HFFc6 (cell line): Measurements from ENCODE around the gene PTPN14. TPM values are rescaled to one million over a fixed set of nuclear protein-coding genes. Genes with fewer than 3 reads are reported as not detected.

ENCODE experiments used
- DNase-seq: peaks from one replicate; pipeline ENCODE4 v3.0.0-alpha.2; 2018
- H3K27ac Mint-ChIP-seq: 2 replicates; pipeline ENCODE4 v1.8.0; 2020; ENCODE audit warnings: mild to moderate bottlenecking, mixed read lengths
- H3K27me3 Mint-ChIP-seq: 2 replicates; pipeline ENCODE4 v1.8.0; 2021; ENCODE audit warnings: mild to moderate bottlenecking, moderate library complexity, mixed read lengths; ENCODE audit not compliant: insufficient read depth
- H3K36me3 Mint-ChIP-seq: 2 replicates; pipeline ENCODE4 v1.8.0; 2021; ENCODE audit warnings: low read depth, mixed read lengths
- H3K4me1 Mint-ChIP-seq: 2 replicates; pipeline ENCODE4 v1.8.0; 2020; ENCODE audit warnings: low read depth, mixed read lengths
- H3K4me3 Mint-ChIP-seq: 2 replicates; pipeline ENCODE4 v1.8.0; 2020; ENCODE audit warnings: mild to moderate bottlenecking, moderate library complexity, mixed read lengths
- H3K9me3 Mint-ChIP-seq: 2 replicates; pipeline ENCODE4 v1.8.0; 2020; ENCODE audit warnings: mild to moderate bottlenecking, mixed read lengths
- CTCF ChIP-seq: fragments of 200-600 bp; sonication (generic); IDR thresholded peaks from 2 replicates; pipeline ENCODE4 v1.5.0; 2021; ENCODE audit warnings: antibody characterized with exemption, mild to moderate bottlenecking
- total RNA-seq, 6 experiments: library from RNA; stranded (reverse); fragmentation: NEBNext Ultra II Directional; extraction: Animal tissue kit (Norgen Biotek cat#: 25700); gene quantifications; 2 replicates in 1 of 6; 3 replicates in 5 of 6; pipeline ENCODE4 v1.2.3, GENCODE V29; 2021

The PTPN14 gene
- total RNA-seq, 6 experiments from 2014 or later: 93.6 to 140 (median 106) TPM

- no peak for TF ChIP-seq CTCF
- Mint-ChIP-seq H3K9me3 (no peaks in the 10 kb centered on the region), H3K4me3 (peak overlapping the region; percentile 54), H3K27me3 (no peaks in the 10 kb centered on the region), H3K36me3 (peaks cover 25% of the 10 kb centered on the region), H3K4me1 (peaks cover 87% of the 10 kb centered on the region), H3K27ac (peak overlapping the region; percentile 84)
- peak; percentile 62 for DNase-seq
Measured at GRCh38 chr1:214454569-214455396, 96.6 kb downstream of the PTPN14 start.

- peaks cover 86% of the 10 kb centered on the region for H3K4me1 Mint-ChIP-seq
- peaks cover 29% of the 10 kb centered on the region for H3K36me3 Mint-ChIP-seq
- H3K9me3 Mint-ChIP-seq: no peaks in the 10 kb centered on the region
- H3K4me3 Mint-ChIP-seq: peak overlapping the region; percentile 63
- peak overlapping the region; percentile 82 for H3K27ac Mint-ChIP-seq
- peaks cover 2% of the 10 kb centered on the region; the same call in 1 of the 2 replicates for H3K27me3 Mint-ChIP-seq
- DNase-seq: peak; percentile 63
- no peak for TF ChIP-seq CTCF
Measured at GRCh38 chr1:214453109-214453722, 98.2 kb downstream of the PTPN14 start.

GRCh38 chr1:214452152-214452784 lies 99.1 kb downstream of the PTPN14 start:
- Mint-ChIP-seq H3K36me3 (peaks cover 32% of the 10 kb centered on the region; the same call in 1 of the 2 replicates), H3K27me3 (peaks cover 3% of the 10 kb centered on the region; the same call in 1 of the 2 replicates), H3K9me3 (no peaks in the 10 kb centered on the region), H3K4me3 (peak overlapping the region; percentile 63; the same call in 1 of the 2 replicates), H3K27ac (peak overlapping the region; percentile 82), H3K4me1 (peaks cover 91% of the 10 kb centered on the region)
- TF ChIP-seq CTCF: peak; percentile 52
- DNase-seq: no peak

- Mint-ChIP-seq H3K27ac (peak overlapping the region; percentile 82), H3K36me3 (peaks cover 32% of the 10 kb centered on the region; the same call in 1 of the 2 replicates), H3K27me3 (peaks cover 4% of the 10 kb centered on the region; the same call in 1 of the 2 replicates), H3K9me3 (no peaks in the 10 kb centered on the region), H3K4me3 (no peak overlapping the region), H3K4me1 (peaks cover 91% of the 10 kb centered on the region)
- TF ChIP-seq CTCF: no peak
- no peak for DNase-seq
Measured at GRCh38 chr1:214451596-214451995, 99.8 kb downstream of the PTPN14 start.

- Mint-ChIP-seq H3K4me1 (peaks cover 91% of the 10 kb centered on the region), H3K27ac (peak overlapping the region; percentile 75), H3K9me3 (no peaks in the 10 kb centered on the region), H3K36me3 (peaks cover 32% of the 10 kb centered on the region; the same call in 1 of the 2 replicates), H3K4me3 (peak overlapping the region; percentile 30), H3K27me3 (peaks cover 4% of the 10 kb centered on the region; the same call in 1 of the 2 replicates)
- no peak for DNase-seq
- TF ChIP-seq CTCF: no peak
Measured at GRCh38 chr1:214449371-214449770, 102.0 kb downstream of the PTPN14 start.
